Stimulated activated CD4-positive, alpha-beta T cell treated with anti-CD3 and anti-CD28 coated beads, TNF-alpha, amount 100 ng/mL, for 48 hours (primary cell): Measurements from ENCODE around the gene GCSH.

ENCODE experiments used
- DNase-seq, 3 donors: peaks; one replicate each; pipeline ENCODE4 v3.0.0-alpha.2; 2020; ENCODE audit warnings: low read depth in 3 of 3

Gene GCSH

GRCh38 chr16:81105946-81106345 lies 9.8 kb upstream of the GCSH start:
- DNase-seq = no peak

GRCh38 chr16:81101702-81102101 lies 5.5 kb upstream of the GCSH start:
- DNase-seq = no peak

DNA sequence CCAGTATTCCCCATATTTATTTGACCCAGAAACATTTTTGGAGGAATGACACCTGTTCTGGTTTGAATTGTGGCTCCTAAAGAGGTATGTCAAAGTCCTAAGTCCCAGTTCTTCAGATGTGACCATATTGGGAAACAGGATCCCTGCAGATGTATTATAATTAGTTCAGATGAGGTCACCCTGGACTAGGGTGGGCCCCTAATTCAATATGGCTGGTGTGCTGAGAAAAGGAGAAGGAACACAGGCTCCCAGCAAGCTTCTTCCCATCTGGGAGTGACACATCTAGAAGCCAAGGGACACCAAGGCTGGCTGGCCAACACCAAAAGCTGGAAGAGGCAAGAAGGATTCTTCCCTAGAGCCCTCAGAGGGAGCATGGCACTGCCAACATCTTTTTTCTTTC lies 3.8 kb upstream of the GCSH start:
- no peak for DNase-seq

GRCh38 chr16:81097230-81097629 lies 1.0 kb upstream of the GCSH start:
- no peak for DNase-seq

DNA sequence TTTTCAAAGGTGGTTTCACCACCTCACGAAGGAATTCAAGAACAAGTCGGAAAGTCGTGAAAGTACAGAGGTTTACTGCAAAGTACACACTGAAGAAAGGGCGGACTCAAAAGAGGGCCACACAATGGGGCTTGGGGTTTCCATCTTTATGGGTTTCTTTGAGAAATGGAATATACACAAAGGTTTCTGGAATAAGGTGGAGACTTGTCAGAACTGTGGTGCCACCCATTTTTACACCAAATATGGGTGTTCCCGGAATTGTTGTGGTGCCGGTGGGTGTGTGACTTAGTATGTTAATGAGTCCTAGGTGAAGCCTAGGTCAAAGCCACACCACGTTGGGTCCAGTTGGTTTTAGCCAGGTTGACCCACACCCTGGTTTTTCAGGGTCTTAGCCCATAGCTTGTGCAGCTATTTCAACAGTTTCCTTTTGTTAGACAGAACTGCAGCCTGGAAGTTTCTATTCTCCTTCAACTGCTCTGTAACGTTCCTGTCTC lies 567 bp upstream of the GCSH start:
- DNase-seq = no peak

- no peak for DNase-seq
These were observed 592 bp downstream of the GCSH start for GRCh38 chr16:81095653-81095952.

- no peak for DNase-seq
These were observed 1.4 kb downstream of the GCSH start for GRCh38 chr16:81094771-81095251.

- DNase-seq = no peak
These were observed 7.4 kb downstream of the GCSH start for GRCh38 chr16:81088836-81089235.

- no peak for DNase-seq
These were observed 15.2 kb downstream of the GCSH start for GRCh38 chr16:81081014-81081413.

DNA sequence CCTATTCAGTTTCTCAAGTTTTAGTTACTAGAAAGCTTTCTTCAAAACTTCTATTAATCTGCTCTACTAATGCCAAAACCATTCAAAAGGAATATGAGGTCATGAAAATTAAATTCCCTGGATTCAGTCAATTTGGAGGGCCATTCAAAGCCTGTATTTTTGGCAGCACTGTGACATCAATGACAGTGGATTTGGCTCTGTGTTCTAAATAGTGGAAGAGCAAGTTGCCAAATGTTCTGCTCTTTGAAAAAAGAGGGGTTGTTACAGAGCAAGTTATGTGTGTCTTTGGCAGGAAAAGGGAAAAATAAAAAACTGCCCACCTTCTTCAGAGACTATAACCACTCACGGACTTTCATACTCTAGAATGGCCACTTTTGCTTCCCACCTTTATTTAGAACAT lies 16.0 kb downstream of the GCSH start:
- DNase-seq = no peak

DNA sequence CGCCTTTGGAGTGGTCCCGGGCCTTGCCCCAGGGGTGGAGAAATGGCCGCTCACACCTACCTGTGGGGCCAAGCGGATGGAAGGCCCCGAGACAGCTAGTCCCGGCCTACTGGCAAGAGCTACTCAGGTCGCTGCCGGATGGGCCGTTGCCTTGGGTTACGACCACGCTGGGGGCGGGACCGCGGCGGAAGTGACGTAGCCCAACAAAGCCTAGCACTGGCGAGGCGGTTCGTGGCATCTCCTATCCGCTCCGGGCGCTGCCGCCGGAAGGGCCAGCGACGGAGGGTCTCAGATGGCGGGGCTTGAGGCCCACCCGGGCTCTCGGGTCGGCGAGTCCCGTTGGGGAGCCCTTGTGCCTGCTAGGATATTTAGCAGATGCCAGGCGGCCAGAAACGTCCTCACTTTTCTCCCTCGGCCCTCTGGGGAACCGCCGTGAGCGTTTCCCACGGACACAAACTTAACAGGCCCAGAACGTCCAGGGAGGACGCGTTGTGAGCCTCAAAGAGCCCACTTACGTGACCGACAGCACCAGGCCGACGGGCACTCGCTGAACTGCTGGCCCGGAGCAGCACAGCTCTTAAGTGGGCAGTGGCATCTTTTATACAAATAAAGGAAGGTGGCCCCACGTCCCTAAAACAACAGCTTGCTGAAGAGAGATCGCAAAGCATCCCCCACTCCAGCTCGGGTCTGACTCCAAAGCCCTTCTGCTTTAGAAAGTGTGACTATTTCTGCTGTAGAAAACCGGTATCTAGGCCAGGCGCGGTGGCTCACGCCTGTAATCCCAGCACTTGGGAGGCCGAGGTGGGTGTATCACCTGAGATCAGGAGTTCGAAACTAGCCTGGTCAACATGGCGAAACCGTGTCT lies 18.9 kb downstream of the GCSH start, which contains the start of gene C16orf46:
TSS of gene C16orf46 (minus strand) at position 163 of the 865 bp plus-strand sequence. CDS start 13,283 bp downstream, outside the sequence.
- peak; percentile 94 to 95 (median 95) for DNase-seq

DNA sequence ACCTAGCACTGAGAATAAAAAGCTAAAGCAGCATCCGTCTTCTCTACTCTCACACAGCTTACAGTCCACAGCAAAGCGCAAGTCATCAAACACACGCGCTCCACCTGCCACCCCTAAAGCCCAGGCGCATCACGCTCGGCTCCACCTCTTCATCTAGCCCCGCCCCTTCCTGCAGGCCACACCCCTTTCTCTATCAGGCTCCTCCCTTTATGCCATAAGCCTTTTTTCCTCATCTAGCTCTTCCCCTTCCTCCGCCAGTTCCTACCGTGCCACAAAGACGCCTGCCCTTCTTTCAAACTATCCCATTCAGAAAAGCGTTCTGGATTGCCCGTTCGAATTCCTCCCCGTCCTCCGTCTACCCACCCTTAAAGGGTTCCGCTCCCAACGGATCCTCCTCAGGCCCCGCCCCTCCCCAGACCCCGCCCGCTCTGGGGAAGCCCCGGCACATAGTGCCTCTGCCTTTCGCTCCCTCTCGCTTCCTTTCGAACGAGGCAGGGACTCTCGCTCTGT lies 19.6 kb downstream of the GCSH start:
- DNase-seq = peak; percentile 80 to 91 (median 84)

- DNase-seq = no peak
These were observed 22.4 kb downstream of the GCSH start for GRCh38 chr16:81073560-81074330.

GRCh38 chr16:81071805-81072204 lies 24.4 kb downstream of the GCSH start:
- no peak for DNase-seq

GRCh38 chr16:81070979-81071378 lies 25.2 kb downstream of the GCSH start:
- no peak for DNase-seq

DNA sequence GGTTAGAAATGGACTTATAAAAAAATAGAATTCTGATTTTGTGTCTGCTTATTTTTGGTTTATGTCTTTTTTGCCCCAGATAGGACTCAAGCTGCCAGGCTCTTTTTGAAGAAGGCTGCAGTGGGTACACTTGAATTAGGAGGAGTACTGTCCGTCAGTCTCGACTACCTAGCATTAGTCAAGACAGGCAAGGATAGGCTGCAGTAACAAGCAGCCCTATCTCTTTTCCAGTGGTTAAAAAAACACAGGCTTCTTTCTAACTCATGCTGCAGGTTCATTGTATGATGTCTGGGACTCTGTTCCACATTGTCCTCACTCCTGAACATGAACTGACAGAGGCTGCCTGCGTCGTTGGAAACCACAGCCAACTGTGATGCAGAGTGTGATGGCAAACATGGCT lies 27.1 kb downstream of the GCSH start:
- no peak for DNase-seq

GRCh38 chr16:81067166-81067565 lies 29.0 kb downstream of the GCSH start:
- DNase-seq = no peak

- no peak for DNase-seq
These were observed 29.5 kb downstream of the GCSH start for GRCh38 chr16:81066681-81067080.

DNA sequence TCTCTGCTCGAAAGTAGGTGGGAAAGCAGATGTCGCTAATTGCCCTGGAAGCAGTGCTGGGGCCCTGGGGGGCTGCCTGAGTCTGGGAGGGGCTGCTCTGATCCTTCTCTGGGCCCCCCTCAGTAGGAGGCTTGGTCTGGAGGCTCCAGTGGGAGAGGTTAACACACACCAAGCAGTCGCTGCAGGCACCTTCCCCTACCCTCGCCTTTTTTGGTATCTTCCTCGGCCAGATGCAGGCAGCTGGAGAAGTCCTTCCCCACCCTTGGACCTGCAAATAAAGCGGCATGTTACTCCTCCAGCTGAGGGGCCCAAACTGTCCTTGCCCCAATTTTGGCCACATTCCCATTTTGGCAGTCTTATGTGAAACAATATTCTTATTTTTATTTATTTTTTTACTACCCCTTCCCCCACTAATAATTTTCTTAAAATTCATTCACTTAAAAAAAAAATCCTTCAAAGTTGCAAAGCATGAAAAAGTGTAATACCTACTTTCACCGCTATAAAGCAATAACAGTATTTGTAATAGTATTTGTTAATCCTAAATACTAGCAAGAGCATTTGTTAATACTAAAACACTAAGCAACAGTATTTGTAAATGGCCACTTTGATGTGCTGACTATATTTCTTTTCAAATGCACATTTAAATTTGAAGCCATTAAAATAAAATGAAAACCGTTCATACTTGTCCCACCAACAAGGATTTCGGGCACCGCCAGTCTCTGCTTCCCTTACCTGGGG lies 34.2 kb downstream of the GCSH start:
- DNase-seq = no peak

DNA sequence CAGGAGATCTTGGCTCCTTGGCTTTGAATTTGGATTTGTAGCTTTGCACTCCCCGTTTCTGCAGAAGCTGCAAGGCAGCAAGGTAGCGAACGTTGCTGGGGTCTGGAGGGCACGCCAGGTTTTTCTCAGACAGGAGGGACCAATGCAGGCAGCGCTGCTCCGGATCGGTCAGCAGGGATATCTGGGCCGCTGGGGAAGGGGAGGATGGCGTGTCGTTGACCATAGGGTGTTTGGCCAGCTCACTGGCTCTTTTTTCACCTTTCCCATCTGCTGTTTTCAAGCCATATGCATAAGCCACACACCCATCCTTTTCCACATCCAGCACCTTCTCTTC lies 34.9 kb downstream of the GCSH start:
- DNase-seq = no peak

- no peak for DNase-seq
These were observed 35.5 kb downstream of the GCSH start for GRCh38 chr16:81060576-81061306.
